Stomach (tissue), 4 donors: ENCODE results near the gene GNB5.

Experiments used
- EP300 ChIP-seq: sonication (generic); formaldehyde crosslinking; IDR thresholded peaks from one replicate; pipeline ENCODE4 v1.6.1; 2017; ENCODE audit warnings: antibody characterized with exemption
- POLR2A ChIP-seq, 4 donors: fragments of 450-650 bp; IDR thresholded peaks; one replicate each; pipeline ENCODE4 v1.6.1; 2016; ENCODE audit warnings: antibody characterized with exemption in 4 of 4, control low read depth in 2 of 4, mild to moderate bottlenecking in 1 of 4, moderate library complexity in 1 of 4
- TF ChIP-seq, protein P1 (sequence below), 7 experiments: fragments of 450-650 bp in 4 of 7; fragments of 200-600 bp in 3 of 7; sonication (generic) in 3 of 7; IDR thresholded peaks; one replicate each; pipeline ENCODE4 v1.5.1; 2016 to 2019; ENCODE audit warnings: antibody characterized with exemption in 7 of 7, control low read depth in 2 of 7, mild to moderate bottlenecking in 1 of 7

DNA sequence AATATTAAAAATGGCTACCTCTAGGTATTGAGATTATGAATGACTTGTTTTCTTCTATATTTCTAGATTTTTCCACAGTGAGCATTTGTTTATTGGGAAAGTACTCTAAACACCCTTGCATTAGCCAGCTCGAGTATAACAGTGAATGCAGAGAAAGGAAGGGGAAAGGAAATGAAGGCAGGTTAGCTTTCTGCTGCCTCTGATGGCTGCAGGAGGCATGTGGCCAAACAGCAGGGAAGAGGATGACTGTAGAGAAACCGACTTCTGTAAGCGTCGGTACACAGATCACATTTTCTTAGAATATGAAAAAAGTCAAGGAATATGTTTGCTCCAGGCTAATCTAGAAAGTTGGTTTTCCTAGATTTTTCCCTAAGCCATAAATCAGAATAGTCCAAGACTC lies 19.8 kb downstream of the GNB5 start:
- TF ChIP-seq POLR2A (IDR thresholded peaks at IDR 0.05) (no peak), EP300 (no peak)
- TF ChIP-seq, protein P1, sequence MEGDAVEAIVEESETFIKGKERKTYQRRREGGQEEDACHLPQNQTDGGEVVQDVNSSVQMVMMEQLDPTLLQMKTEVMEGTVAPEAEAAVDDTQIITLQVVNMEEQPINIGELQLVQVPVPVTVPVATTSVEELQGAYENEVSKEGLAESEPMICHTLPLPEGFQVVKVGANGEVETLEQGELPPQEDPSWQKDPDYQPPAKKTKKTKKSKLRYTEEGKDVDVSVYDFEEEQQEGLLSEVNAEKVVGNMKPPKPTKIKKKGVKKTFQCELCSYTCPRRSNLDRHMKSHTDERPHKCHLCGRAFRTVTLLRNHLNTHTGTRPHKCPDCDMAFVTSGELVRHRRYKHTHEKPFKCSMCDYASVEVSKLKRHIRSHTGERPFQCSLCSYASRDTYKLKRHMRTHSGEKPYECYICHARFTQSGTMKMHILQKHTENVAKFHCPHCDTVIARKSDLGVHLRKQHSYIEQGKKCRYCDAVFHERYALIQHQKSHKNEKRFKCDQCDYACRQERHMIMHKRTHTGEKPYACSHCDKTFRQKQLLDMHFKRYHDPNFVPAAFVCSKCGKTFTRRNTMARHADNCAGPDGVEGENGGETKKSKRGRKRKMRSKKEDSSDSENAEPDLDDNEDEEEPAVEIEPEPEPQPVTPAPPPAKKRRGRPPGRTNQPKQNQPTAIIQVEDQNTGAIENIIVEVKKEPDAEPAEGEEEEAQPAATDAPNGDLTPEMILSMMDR (IDR thresholded peaks at IDR 0.05), result no peak
